HEK293T (cell line): Measurements from ENCODE around the gene LRIG1.

Experiments
- HDGF ChIP-seq: fragments of 450-650 bp; IDR thresholded peaks from 2 replicates; pipeline ENCODE4 v1.6.1; 2017; ENCODE audit warnings: antibody characterized with exemption, borderline replicate concordance
- L3MBTL2 ChIP-seq: fragments of 450-650 bp; conservative IDR thresholded peaks from 2 replicates; pipeline ENCODE4 v1.6.1; 2016; ENCODE audit warnings: mild to moderate bottlenecking
- SP1 ChIP-seq: fragments of 450-650 bp; IDR thresholded peaks from 2 replicates; pipeline ENCODE4 v1.6.1; 2017

GRCh38 chr3:66354001-66354400, 146.8 kb downstream of the LRIG1 start:
- TF ChIP-seq HDGF (no peak), L3MBTL2 (no peak), SP1 (no peak)
